HCT116 (cell line): ENCODE results near the gene RNF152. TPM values are rescaled to one million over a fixed set of nuclear protein-coding genes. Genes with fewer than 3 reads are reported as not detected.
"Not testable (repeated sequence)": the region's sequence is repeated elsewhere in the genome, so short reads cannot be mapped to it uniquely, and the experiment has no call there.

Experiments
- ATAC-seq: fragments of 200-7000 bp; cut with Tn5 transposase; 2 replicates; pipeline ENCODE4 v1.9.1; 2020; ENCODE audit warnings: mild to moderate bottlenecking, moderate library complexity
- BruUV-seq: library from RNA; stranded (reverse); fragments of 400-500 nt; replicated peaks from 2 replicates; lab custom pipeline; 2021; lab: Mats Ljungman, UMichigan
- CTCF ChIA-PET: fragments of 300-600 bp; sonication (Branson Sonifier 250); formaldehyde crosslinking; loops from one replicate; lab custom pipeline; 2021; ENCODE audit warnings: antibody characterized with exemption; lab: Charles Lee
- POLR2A ChIA-PET: fragments of 300-600, 350-600 bp; sonication (Branson Sonifier 250); formaldehyde crosslinking; loops from one replicate; lab custom pipeline; 2021; ENCODE audit warnings: antibody characterized with exemption; lab: Charles Lee
- RAD21 ChIA-PET, 2 experiments: fragments of 300-600 bp; sonication (Branson Sonifier 250); formaldehyde crosslinking; loops; one replicate each; lab custom pipeline; 2023; ENCODE audit warnings: low total read pairs in 2 of 2; ENCODE audit not compliant: uncharacterized antibody in 2 of 2, unreplicated experiment in 2 of 2, low non-redundant PET in 1 of 2; lab: Charles Lee
- DNase-seq: peaks from one replicate; pipeline ENCODE4 v3.0.0-alpha.2; 2010; ENCODE audit warnings: low read depth, low spot score
- H2AFZ ChIP-seq: fragments of 200-600 bp; shearing (Covaris generic), sonication (generic); 2 replicates; pipeline ENCODE4 v1.6.1; 2017; ENCODE audit warnings: low read depth, mixed run types, mixed read lengths, antibody characterized with exemption, low read length; ENCODE audit not compliant: poor library complexity, severe bottlenecking
- H3K27ac ChIP-seq: 2 replicates; pipeline ENCODE4 v1.5.1; 2012; ENCODE audit warnings: low read depth, low read length
- H3K27me3 ChIP-seq: fragments of 200-600 bp; sonication (generic); 2 replicates; pipeline ENCODE4 v1.6.1; 2016; ENCODE audit warnings: mixed run types, low read length, mixed read lengths; ENCODE audit not compliant: insufficient read depth
- H3K36me3 ChIP-seq, 2 experiments: fragments of 200-500 bp in 1 of 2; fragments of 200-600 bp in 1 of 2; sonication (Bioruptor generic) in 1 of 2; sonication (generic) in 1 of 2; 2 replicates each; pipeline versions ENCODE4 v1.5.1 to v1.6.1; 2014 to 2016; ENCODE audit warnings: low read length in 2 of 2, inconsistent platforms in 1 of 2, mixed read lengths in 1 of 2, mixed run types in 1 of 2; ENCODE audit not compliant: insufficient read depth in 2 of 2, control insufficient read depth in 1 of 2
- H3K4me1 ChIP-seq, 2 experiments: fragments of 200-600 bp in 1 of 2; sonication (generic) in 1 of 2; 2 replicates each; pipeline versions ENCODE4 v1.5.1 to v1.6.1; 2012 to 2017; ENCODE audit warnings: low read length in 2 of 2, inconsistent platforms in 1 of 2, mild to moderate bottlenecking in 1 of 2, mixed read lengths in 1 of 2, mixed run types in 1 of 2, moderate library complexity in 1 of 2; ENCODE audit not compliant: insufficient read depth in 2 of 2, control insufficient read depth in 1 of 2
- H3K4me2 ChIP-seq: fragments of 200-600 bp; sonication (generic); 2 replicates; pipeline ENCODE4 v1.6.1; 2017; ENCODE audit warnings: mixed run types, low read length, mixed read lengths
- H3K4me3 ChIP-seq, 2 experiments: fragments of 200-600 bp in 1 of 2; sonication (generic) in 1 of 2; replicated peaks in 1 of 2; 2 replicates each; pipeline ENCODE4 v1.5.1; 2011 to 2016; ENCODE audit warnings: low read length in 2 of 2, control low read depth in 1 of 2, low read depth in 1 of 2, mild to moderate bottlenecking in 1 of 2, mixed read lengths in 1 of 2, mixed run types in 1 of 2
- H3K79me2 ChIP-seq: fragments of 200-600 bp; sonication (generic); 2 replicates; pipeline ENCODE4 v1.6.1; 2017; ENCODE audit warnings: mild to moderate bottlenecking, mixed run types, low read length, moderate library complexity, mixed read lengths; ENCODE audit not compliant: insufficient read depth
- H3K9ac ChIP-seq: fragments of 200-600 bp; sonication (generic); 2 replicates; pipeline ENCODE4 v1.6.1; 2016; ENCODE audit warnings: low read length, mixed read lengths
- H3K9me2 ChIP-seq: fragments of 200-600 bp; sonication (generic), shearing (Covaris generic); 2 replicates; pipeline ENCODE4 v1.6.1; 2017; ENCODE audit warnings: mixed run types, mild to moderate bottlenecking, moderate library complexity; ENCODE audit not compliant: insufficient read depth
- H3K9me3 ChIP-seq, 2 experiments: fragments of 200-500 bp in 1 of 2; fragments of 200-600 bp in 1 of 2; sonication (Bioruptor generic) in 1 of 2; sonication (generic) in 1 of 2; 2 replicates each; pipeline ENCODE4 v1.6.1; 2014 to 2017; ENCODE audit warnings: low read length in 2 of 2, mixed read lengths in 2 of 2, inconsistent platforms in 1 of 2, low read depth in 1 of 2, mild to moderate bottlenecking in 1 of 2, mixed run types in 1 of 2, moderate library complexity in 1 of 2; ENCODE audit not compliant: control insufficient read depth in 1 of 2, insufficient read depth in 1 of 2
- H4K20me1 ChIP-seq: fragments of 200-600 bp; sonication (generic), shearing (Covaris generic); 2 replicates; pipeline ENCODE4 v1.6.1; 2017; ENCODE audit warnings: mixed run types, mild to moderate bottlenecking, moderate library complexity; ENCODE audit not compliant: insufficient read depth
- EZH2 ChIP-seq: fragments of 200-600 bp; sonication (generic); IDR thresholded peaks from 2 replicates; pipeline ENCODE4 v1.6.1; 2017; ENCODE audit warnings: antibody characterized with exemption, mixed run types
- MAX ChIP-seq: IDR thresholded peaks from 2 replicates; pipeline ENCODE4 v1.6.1; 2012
- SP1 ChIP-seq: IDR thresholded peaks from 2 replicates; pipeline ENCODE4 v1.6.1; 2012; ENCODE audit warnings: low read depth
- intact Hi-C: fragments of 100-400 bp; cut with micrococcal nuclease; formaldehyde crosslinking; loops from 2 replicates; pipeline ENCODE4 v1.10.0; 2022
- total RNA-seq: library from RNA; stranded (reverse); gene quantifications from one replicate; pipeline ENCODE4 v1.2.1, GENCODE V29; 2021; ENCODE audit not compliant: unreplicated experiment
- TF ChIP-seq, protein P1 (sequence below): IDR thresholded peaks from 2 replicates; pipeline ENCODE4 v1.6.1; 2012; ENCODE audit warnings: low read depth

RNF152 gene
- total RNA-seq, 1 experiment from 2014 or later: 0.47 TPM

- TF ChIP-seq, protein P1, sequence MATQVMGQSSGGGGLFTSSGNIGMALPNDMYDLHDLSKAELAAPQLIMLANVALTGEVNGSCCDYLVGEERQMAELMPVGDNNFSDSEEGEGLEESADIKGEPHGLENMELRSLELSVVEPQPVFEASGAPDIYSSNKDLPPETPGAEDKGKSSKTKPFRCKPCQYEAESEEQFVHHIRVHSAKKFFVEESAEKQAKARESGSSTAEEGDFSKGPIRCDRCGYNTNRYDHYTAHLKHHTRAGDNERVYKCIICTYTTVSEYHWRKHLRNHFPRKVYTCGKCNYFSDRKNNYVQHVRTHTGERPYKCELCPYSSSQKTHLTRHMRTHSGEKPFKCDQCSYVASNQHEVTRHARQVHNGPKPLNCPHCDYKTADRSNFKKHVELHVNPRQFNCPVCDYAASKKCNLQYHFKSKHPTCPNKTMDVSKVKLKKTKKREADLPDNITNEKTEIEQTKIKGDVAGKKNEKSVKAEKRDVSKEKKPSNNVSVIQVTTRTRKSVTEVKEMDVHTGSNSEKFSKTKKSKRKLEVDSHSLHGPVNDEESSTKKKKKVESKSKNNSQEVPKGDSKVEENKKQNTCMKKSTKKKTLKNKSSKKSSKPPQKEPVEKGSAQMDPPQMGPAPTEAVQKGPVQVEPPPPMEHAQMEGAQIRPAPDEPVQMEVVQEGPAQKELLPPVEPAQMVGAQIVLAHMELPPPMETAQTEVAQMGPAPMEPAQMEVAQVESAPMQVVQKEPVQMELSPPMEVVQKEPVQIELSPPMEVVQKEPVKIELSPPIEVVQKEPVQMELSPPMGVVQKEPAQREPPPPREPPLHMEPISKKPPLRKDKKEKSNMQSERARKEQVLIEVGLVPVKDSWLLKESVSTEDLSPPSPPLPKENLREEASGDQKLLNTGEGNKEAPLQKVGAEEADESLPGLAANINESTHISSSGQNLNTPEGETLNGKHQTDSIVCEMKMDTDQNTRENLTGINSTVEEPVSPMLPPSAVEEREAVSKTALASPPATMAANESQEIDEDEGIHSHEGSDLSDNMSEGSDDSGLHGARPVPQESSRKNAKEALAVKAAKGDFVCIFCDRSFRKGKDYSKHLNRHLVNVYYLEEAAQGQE: no peak
- TF ChIP-seq EZH2 (no peak), SP1 (no peak), MAX (no peak)
Measured at GRCh38 chr18:61782545-61782944, 110.3 kb downstream of the RNF152 start (continued).

GRCh38 chr18:61776201-61776600 lies 116.6 kb downstream of the RNF152 start:
- H2AFZ ChIP-seq, H3K27me3 ChIP-seq, H4K20me1 ChIP-seq, DNase-seq, H3K9ac ChIP-seq, H3K27ac ChIP-seq, H3K36me3 ChIP-seq, POLR2A ChIA-PET, H3K4me3 ChIP-seq, H3K4me2 ChIP-seq, H3K9me3 ChIP-seq, ATAC-seq, H3K79me2 ChIP-seq, CTCF ChIA-PET, BruUV-seq, intact Hi-C loops, H3K4me1 ChIP-seq, H3K9me2 ChIP-seq, RAD21 ChIA-PET: not testable (repeated sequence)
